Left kidney (tissue), 2 donors: ENCODE results near the gene AKAP6. TPM values are rescaled to one million over a fixed set of nuclear protein-coding genes. Genes with fewer than 3 reads are reported as not detected.

Experiments
- DNase-seq: peaks from one replicate; pipeline ENCODE4 v3.0.0-alpha.2; 2013
- polyA plus RNA-seq: library from polyadenylated mRNA; unstranded; fragments of 120-200 nt; gene quantifications from one replicate; pipeline ENCODE4 v1.2.1, GENCODE V29; 2013; ENCODE audit not compliant: insufficient read length

Gene AKAP6
- polyA plus RNA-seq, 1 donor, result 2.9 TPM

GRCh38 chr14:32584079-32584478 lies 255.0 kb downstream of the AKAP6 start:
- no peak for DNase-seq

- DNase-seq, result no peak
Measured at GRCh38 chr14:32587461-32587860, 258.4 kb downstream of the AKAP6 start.

- DNase-seq, result no peak
Measured at GRCh38 chr14:32588448-32589320, 259.6 kb downstream of the AKAP6 start.

GRCh38 chr14:32590157-32590556 lies 261.1 kb downstream of the AKAP6 start:
- DNase-seq, result no peak

GRCh38 chr14:32593290-32593942 lies 264.3 kb downstream of the AKAP6 start:
- DNase-seq, result no peak

GRCh38 chr14:32594766-32595165 lies 265.7 kb downstream of the AKAP6 start:
- DNase-seq, result no peak

GRCh38 chr14:32595497-32595896 lies 266.4 kb downstream of the AKAP6 start:
- DNase-seq, result no peak

GRCh38 chr14:32596390-32596789 lies 267.3 kb downstream of the AKAP6 start:
- DNase-seq, result no peak

GRCh38 chr14:32597771-32598170 lies 268.7 kb downstream of the AKAP6 start:
- DNase-seq, result no peak

GRCh38 chr14:32601069-32601468 lies 272.0 kb downstream of the AKAP6 start:
- no peak for DNase-seq

GRCh38 chr14:32601906-32602305 lies 272.8 kb downstream of the AKAP6 start:
- no peak for DNase-seq

GRCh38 chr14:32602699-32603098 lies 273.6 kb downstream of the AKAP6 start:
- DNase-seq, result no peak

GRCh38 chr14:32603992-32604565 lies 275.0 kb downstream of the AKAP6 start:
- no peak for DNase-seq

- DNase-seq, result no peak
Measured at GRCh38 chr14:32606301-32606700, 277.2 kb downstream of the AKAP6 start.

- DNase-seq, result no peak
Measured at GRCh38 chr14:32607399-32607798, 278.3 kb downstream of the AKAP6 start.

GRCh38 chr14:32608857-32609256 lies 279.8 kb downstream of the AKAP6 start:
- no peak for DNase-seq

GRCh38 chr14:32609388-32609787 lies 280.3 kb downstream of the AKAP6 start:
- no peak for DNase-seq

GRCh38 chr14:32611752-32612151 lies 282.7 kb downstream of the AKAP6 start:
- no peak for DNase-seq

- no peak for DNase-seq
Measured at GRCh38 chr14:32618991-32619390, 289.9 kb downstream of the AKAP6 start.

GRCh38 chr14:32620303-32620702 lies 291.2 kb downstream of the AKAP6 start:
- no peak for DNase-seq

GRCh38 chr14:32620724-32621123 lies 291.6 kb downstream of the AKAP6 start:
- no peak for DNase-seq

- no peak for DNase-seq
Measured at GRCh38 chr14:32621585-32621984, 292.5 kb downstream of the AKAP6 start.

- no peak for DNase-seq
Measured at GRCh38 chr14:32622742-32623141, 293.6 kb downstream of the AKAP6 start.
